Activated CD4-positive, CD25-positive, alpha-beta regulatory T cell treated with anti-CD3 and anti-CD28 coated beads, Interleukin-2, amount 50 U/mL, for 24 hours (primary cell): ENCODE data around the gene MRPL37.
"Not testable (repeated sequence)": the region's sequence is repeated elsewhere in the genome, so short reads cannot be mapped to it uniquely, and the experiment has no call there.

ENCODE experiments used
- ATAC-seq, 2 donors: fragments of 150-1000 bp; cut with Tn5 transposase; one replicate each; pipeline ENCODE4 v1.10.0; 2021; ENCODE audit warnings: mild to moderate bottlenecking in 1 of 2, moderate library complexity in 1 of 2

Gene MRPL37

DNA sequence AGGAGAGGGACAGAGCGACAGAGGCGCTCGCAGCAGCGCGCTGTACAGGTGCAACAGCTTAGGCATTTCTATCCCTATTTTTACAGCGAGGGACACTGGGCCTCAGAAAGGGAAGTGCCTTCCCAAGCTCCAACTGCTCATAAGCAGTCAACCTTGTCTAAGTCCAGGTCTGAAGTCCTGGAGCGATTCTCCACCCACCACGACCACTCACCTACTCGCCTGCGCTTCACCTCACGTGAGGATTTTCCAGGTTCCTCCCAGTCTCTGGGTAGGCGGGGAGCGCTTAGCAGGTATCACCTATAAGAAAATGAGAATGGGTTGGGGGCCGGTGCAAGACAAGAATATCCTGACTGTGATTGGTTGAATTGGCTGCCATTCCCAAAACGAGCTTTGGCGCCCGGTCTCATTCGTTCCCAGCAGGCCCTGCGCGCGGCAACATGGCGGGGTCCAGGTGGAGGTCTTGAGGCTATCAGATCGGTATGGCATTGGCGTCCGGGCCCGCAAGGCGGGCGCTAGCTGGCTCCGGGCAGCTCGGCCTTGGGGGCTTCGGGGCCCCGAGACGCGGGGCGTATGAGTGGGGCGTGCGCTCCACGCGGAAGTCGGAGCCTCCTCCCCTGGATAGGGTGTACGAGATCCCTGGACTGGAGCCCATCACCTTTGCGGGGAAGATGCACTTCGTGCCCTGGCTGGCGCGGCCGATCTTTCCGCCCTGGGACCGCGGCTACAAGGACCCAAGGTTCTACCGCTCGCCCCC lies at the start of gene MRPL37, which contains the start of gene CYB5RL:
Gene MRPL37, plus strand, starts transcription at position 403 of the 754 bp plus-strand sequence. Its CDS starts 77 bp downstream, at position 480.
Gene CYB5RL, minus strand, starts transcription at position 266 of the 754 bp plus-strand sequence. CDS start 4,414 bp downstream, outside the sequence.
- ATAC-seq: peak; percentile 98 to 99

GRCh38 chr1:54151013-54151412 lies 49.0 kb upstream of the MRPL37 start:
- ATAC-seq: no peak

GRCh38 chr1:54152696-54153095 lies 47.3 kb upstream of the MRPL37 start, which contains the start of gene CDCP2:
CDCP2 (minus strand) TSS chr1:54153000; CDS start chr1:54152922, 78 bp downstream.
- no peak for ATAC-seq

- no peak for ATAC-seq
These were observed 46.2 kb upstream of the MRPL37 start for GRCh38 chr1:54153535-54154439.

DNA sequence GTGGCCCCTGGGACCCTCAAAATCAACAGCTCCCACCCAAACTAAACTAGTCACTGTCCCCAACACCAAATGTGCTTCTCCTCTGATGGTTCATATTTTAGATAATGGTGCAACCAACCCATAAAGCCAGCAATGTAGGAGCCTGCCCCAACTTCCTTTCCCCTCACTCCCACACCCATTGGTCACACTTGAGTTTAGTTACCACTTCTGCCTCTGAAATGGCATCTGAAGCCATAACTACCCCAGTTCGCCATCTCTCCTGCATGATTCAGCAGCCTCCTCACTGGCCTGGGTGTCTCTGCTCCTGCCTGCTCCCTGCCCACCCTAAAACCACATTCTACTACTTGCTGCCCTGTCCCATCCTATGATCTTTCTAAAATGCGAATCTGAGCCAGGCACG lies 43.8 kb upstream of the MRPL37 start:
- ATAC-seq: no peak

- ATAC-seq: no peak
These were observed 43.0 kb upstream of the MRPL37 start for GRCh38 chr1:54156986-54157385.

DNA sequence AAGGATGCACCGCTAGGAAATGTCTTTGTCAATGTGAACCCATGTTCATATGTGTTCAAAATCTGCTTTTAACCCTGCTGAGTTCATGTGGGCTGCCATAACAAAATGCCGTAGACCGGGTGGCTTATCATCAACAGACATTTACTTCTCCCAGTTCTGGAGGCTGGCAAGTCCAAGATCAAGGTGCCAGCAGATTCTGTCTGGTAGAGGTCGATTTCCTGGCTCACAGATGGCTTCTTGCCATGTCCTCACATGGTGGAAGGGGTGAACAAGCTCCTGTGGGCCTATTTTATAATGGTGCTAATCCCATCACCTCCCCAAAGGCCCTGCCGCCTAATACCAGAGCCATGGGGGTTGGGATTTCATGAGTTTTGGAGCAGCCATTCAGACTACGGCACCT lies 42.6 kb upstream of the MRPL37 start:
- ATAC-seq: no peak

GRCh38 chr1:54158071-54158470 lies 41.9 kb upstream of the MRPL37 start:
- no peak for ATAC-seq

DNA sequence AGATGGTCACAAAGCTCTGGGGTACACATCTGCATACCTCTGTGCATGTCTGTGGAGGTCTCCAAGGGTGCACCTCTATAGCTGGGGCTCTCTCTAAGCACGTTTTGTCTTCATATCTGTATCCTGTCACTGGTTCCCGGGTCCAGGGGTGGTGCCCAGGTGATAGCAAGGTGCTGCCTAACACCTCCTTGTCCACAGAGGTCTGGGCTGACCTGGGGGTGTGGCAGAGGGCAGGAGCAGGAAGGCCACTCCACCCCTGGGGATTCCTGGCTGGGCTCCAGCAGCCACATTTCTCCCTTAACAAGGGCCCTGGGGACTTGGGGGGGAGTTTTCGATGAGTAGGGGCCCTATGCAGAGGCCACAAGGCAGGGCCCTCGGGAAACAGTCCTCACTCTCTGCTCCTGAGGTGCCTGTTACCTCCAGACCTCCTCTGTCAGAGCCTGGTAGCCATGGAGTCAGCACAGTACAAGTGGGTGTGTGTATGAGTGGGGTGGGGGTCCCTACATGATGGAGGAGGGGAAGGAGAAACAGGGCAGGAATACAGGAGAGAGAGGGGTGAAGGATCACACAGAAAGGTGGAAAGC lies 40.1 kb upstream of the MRPL37 start:
- no peak for ATAC-seq

- no peak for ATAC-seq
These were observed 39.6 kb upstream of the MRPL37 start for GRCh38 chr1:54160351-54160750.

DNA sequence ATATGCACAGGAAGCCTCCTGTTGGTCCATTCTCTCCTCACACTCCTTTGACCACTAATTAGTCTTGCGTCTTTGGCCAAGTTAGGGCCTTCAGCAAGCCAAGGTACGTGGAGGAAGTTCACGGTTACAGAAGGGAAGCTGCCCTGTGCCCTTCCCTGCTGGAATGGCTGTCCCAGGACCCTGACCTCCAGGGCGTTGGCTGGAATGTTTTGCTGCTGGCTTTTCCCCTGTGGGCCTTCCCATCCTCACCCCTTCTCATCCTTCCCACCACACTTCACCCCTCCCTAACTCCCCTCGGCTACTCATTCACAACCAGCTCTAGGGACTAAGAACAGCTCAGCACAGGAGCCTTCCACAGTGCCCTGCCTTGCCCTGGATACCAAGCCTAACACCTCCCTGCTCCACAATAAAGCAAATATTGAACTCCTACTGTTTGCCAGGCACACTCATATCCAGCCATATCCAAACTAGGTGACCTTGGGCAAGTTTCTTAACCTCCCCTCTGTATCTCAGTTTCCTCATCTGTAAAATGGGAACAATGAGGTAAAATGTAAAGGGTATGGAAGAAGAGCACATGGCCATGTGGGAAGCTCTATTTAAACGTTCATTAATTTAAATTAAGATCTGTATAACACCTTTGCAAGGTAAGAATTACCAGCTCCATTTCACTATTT lies 38.3 kb upstream of the MRPL37 start:
- no peak for ATAC-seq

GRCh38 chr1:54163051-54163450 lies 36.9 kb upstream of the MRPL37 start:
- ATAC-seq: no peak

DNA sequence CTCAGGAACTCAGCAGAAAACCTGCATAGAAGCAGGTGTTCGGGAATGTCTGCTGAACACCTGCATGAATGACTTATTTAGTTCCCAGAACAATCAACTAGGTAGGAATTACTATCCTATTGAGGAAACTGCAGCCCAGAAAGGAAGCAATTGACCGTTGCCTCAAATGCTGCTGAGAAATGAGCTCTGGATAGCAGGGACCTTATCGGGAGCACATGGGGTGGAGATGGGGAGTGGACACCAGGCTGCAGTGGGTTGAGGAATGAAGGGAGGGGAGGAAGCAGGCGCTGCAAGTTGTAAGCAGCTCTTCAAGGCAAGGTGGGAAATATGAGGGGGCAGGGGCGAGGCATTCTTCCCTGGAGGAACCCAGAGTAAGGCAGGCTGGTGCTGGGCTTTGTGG lies 36.4 kb upstream of the MRPL37 start:
- no peak for ATAC-seq

GRCh38 chr1:54165146-54165545 lies 34.8 kb upstream of the MRPL37 start:
- no peak for ATAC-seq

GRCh38 chr1:54166357-54166756 lies 33.6 kb upstream of the MRPL37 start:
- not testable (repeated sequence) for ATAC-seq

- no peak for ATAC-seq
These were observed 32.4 kb upstream of the MRPL37 start for GRCh38 chr1:54167422-54168139.

DNA sequence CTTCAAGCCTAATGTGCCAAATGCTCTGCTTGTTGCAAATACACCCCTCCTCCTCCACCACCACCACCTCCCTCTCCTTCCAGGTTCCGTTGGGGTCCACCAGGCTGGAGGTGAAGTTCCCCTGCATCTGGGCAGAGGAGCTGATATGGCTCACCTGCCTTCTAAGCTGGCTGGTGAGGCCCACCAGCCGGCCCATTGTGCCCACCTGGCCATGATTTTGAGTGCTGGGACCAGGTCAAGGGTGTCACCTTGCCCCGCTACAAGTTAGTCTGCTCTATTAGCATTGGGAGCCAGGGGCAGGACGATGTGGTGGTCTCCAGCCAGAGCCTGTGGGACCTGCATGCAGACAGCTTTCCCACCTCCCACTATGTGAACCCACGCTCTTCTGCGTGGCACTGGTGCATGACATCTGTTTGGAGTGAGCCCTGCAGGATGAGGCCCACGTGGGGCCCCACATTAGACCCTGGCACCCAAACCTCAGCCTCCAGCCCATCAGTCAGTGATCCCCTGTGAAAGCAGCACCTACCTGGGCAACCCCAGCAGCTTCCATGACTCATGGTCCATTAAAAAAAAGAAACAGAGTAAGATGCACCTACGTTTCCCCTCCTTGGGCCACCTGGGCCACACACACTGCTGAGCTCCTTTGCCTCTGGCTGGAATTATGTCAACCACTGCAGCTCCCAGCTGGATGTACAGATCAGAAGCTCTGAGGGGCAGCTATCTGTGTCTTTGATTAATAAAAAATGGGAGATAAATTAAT lies 31.6 kb upstream of the MRPL37 start:
- ATAC-seq: no peak

GRCh38 chr1:54169068-54169467 lies 30.9 kb upstream of the MRPL37 start:
- no peak for ATAC-seq

GRCh38 chr1:54171016-54171415 lies 29.0 kb upstream of the MRPL37 start:
- ATAC-seq: no peak

DNA sequence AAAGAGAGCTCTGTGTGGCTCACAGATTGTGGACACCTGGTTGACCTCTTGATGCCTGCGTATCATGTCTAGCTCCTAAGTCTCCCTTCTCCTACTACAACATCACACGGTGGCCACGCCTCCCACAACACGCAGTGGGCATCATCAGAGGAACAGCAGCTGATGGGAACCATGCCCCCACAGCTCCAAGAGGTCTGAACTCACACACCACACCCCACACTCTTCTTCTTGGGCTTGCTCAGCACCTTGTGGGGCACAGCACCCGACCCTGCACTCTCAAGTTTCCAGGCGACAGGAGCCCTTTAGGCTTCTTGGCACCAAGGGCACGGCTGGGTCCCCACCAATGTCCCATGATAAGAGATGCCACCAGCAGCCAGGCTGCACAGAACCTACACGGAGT lies 28.4 kb upstream of the MRPL37 start:
- ATAC-seq: no peak
